Measurements from ENCODE around the gene EVI2A. TPM values are rescaled to one million over a fixed set of nuclear protein-coding genes. Genes with fewer than 3 reads are reported as not detected.

Gene EVI2A
- total and polyA plus RNA-seq, 9 of the 15 experiments (the other 6 are each of a cell fraction or from before 2014, with no cell fraction given), result 0.06 to 0.37 (median 0.15) TPM; not detected in 3

DNA sequence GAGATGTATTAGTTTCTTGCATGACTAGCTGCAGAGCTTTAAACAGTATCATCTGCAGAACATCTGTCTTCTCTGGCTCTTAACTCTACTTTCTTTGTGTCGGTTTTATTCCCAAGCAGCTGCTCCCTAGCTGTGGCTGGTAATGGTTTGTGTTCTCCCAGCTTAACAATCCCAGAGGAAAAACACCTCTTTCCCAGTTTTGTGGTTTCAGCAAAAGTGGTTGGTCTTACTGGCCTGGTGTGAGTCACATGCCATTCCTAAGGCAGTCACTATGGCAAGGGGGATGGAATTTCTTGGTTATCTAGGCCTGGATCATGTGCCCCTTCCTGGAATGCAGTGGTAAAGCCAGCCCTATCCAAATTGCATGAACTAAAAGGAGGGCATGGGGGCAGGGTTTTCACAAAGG lies 51.8 kb downstream of the EVI2A start:
- no peak overlapping the region for H3K4me2 ChIP-seq (ENCODE audit: insufficient read depth, low read length)
- H3K27me3 ChIP-seq (ENCODE audit: control insufficient read depth in 2 of 2, insufficient read depth in 2 of 2, low read length in 2 of 2), result no peaks in the 10 kb centered on the region
- no peak overlapping the region for H3K9ac ChIP-seq (ENCODE audit: insufficient read depth in 1 of 2, low read depth in 2 of 2, low read length in 2 of 2)
- H3K36me3 ChIP-seq (ENCODE audit: control insufficient read depth, insufficient read depth, low read length), result peaks cover 34% of the 10 kb centered on the region; the same call in 1 of the 3 replicates
- H3K9me1 ChIP-seq (ENCODE audit: control insufficient read depth, insufficient read depth, low read length), result no peaks in the 10 kb centered on the region
- in situ Hi-C loops (cut with MboI), result no loop called here
- TF ChIP-seq CBFA2T3 (IDR thresholded peaks at IDR 0.05) (no peak), CREBBP (IDR thresholded peaks at IDR 0.05; ENCODE audit: low read depth, low read length) (no peak), MTA1 (IDR thresholded peaks at IDR 0.05; ENCODE audit: borderline replicate concordance) (no peak), SMAD2 (IDR thresholded peaks at IDR 0.05; ENCODE audit: low read depth, low read length) (no peak), ELF1 (tag; IDR thresholded peaks at IDR 0.05) (no peak), ZNF354B (CRISPR knock-in tag; IDR thresholded peaks at IDR 0.05) (no peak), PHB2 (IDR thresholded peaks at IDR 0.05; ENCODE audit: low read depth) (no peak), SNRNP70 (optimal IDR thresholded peaks at IDR 0.05; ENCODE audit: low read depth, low read length) (no peak)
- BruUV-seq (replicated peaks), result no TSS peak
- H4K20me1 ChIP-seq (replicated peaks; ENCODE audit: control insufficient read depth, insufficient read depth, low read length), result no peaks in the 10 kb centered on the region
- ChIA-PET POLR2A (interaction anchor here (0.8 kb wide), 1 partner anchor 16 kb away, joined by 3 read pairs; no protein-coding TSS in a partner anchor), CTCF (ENCODE audit: low intra/inter-chr PET ratio) (no interaction called here)
- H3K79me2 ChIP-seq (ENCODE audit: control insufficient read depth, insufficient read depth, low read length), result no peaks in the 10 kb centered on the region
- FAIRE-seq (no peak), ATAC-seq (no peak), DNase-seq (ENCODE audit: extremely low read depth in 1 of 4, low spot score in 3 of 4) (no peak)
- no peak overlapping the region for H2AFZ ChIP-seq (ENCODE audit: low read depth, low read length)
- H3K27ac ChIP-seq (ENCODE audit: extremely low read depth, low read depth, low read length), result no peak overlapping the region
- no peak overlapping the region for H3K4me3 ChIP-seq
- H3K9me3 ChIP-seq (replicated peaks; ENCODE audit: control insufficient read depth, insufficient read depth, low read depth, low read length), result no peaks in the 10 kb centered on the region
- intact Hi-C loops (cut with micrococcal nuclease), result loop anchor here (5.0 kb wide), 1 partner anchor 103 kb away; no protein-coding TSS in a partner anchor
- WGBS (ENCODE audit: insufficient coverage, low coverage, missing lambda C conversion rate), result 65% methylated on average over 1 of the region's 1 CpG
- H3K4me1 ChIP-seq (replicated peaks in 1 of 2; ENCODE audit: control insufficient read depth in 2 of 2, insufficient read depth in 2 of 2, low read length in 2 of 2), result no peaks in the 10 kb centered on the region; a peak in 1 of 5 replicates
